B cell (primary cell): ENCODE results near the gene CRACR2A. TPM values are rescaled to one million over a fixed set of nuclear protein-coding genes. Genes with fewer than 3 reads are reported as not detected.

Source experiments
- ATAC-seq: fragments of 200-7000 bp; cut with Tn5 transposase; one replicate; pipeline ENCODE4 v1.10.0; 2021; ENCODE audit warnings: low read depth, mild to moderate bottlenecking, moderate number of reproducible peaks, moderate library complexity
- CTCF ChIA-PET: fragments of 350-600 bp; sonication (Branson Sonifier 250); formaldehyde crosslinking; loops from one replicate; lab custom pipeline; 2021; ENCODE audit warnings: antibody characterized with exemption, inconsistent platforms; lab: Charles Lee
- POLR2A ChIA-PET: fragments of 350-600 bp; sonication (Branson Sonifier 250); formaldehyde crosslinking; loops from one replicate; lab custom pipeline; 2021; ENCODE audit warnings: antibody characterized with exemption; lab: Charles Lee
- DNase-seq: peaks from one replicate; pipeline ENCODE4 v3.0.0; 2013
- H2AFZ ChIP-seq: 2 replicates; pipeline ENCODE4 v1.6.1; 2012; ENCODE audit warnings: mild to moderate bottlenecking, low read depth, low read length; ENCODE audit not compliant: insufficient read depth, poor library complexity, severe bottlenecking
- H3K27ac ChIP-seq, 2 donors: 1 replicate in 1 of 2; 2 replicates in 1 of 2; pipeline ENCODE4 v1.5.1; 2012 to 2013; ENCODE audit warnings: low read length in 2 of 2, mild to moderate bottlenecking in 2 of 2, moderate library complexity in 1 of 2
- H3K27me3 ChIP-seq, 4 experiments: fragments of 200-600 bp in 1 of 4; sonication (generic) in 1 of 4; replicated peaks in 1 of 4; 1 replicate in 2 of 4; 2 replicates in 2 of 4; pipeline versions ENCODE4 v1.6.1 to v1.7.0; 2013 to 2016; ENCODE audit warnings: low read length in 3 of 4, mild to moderate bottlenecking in 2 of 4, mixed read lengths in 1 of 4, moderate library complexity in 1 of 4; ENCODE audit not compliant: insufficient read depth in 4 of 4, control insufficient read depth in 3 of 4; ENCODE audit errors: control extremely low read depth in 1 of 4
- H3K36me3 ChIP-seq, 2 experiments: replicated peaks in 1 of 2; 1 replicate in 1 of 2; 2 replicates in 1 of 2; pipeline versions ENCODE4 v1.6.1 to v1.7.1; 2013; ENCODE audit warnings: low read length in 1 of 2; ENCODE audit not compliant: insufficient read depth in 2 of 2, control insufficient read depth in 1 of 2; ENCODE audit errors: control extremely low read depth in 1 of 2, extremely low read depth in 1 of 2
- H3K4me1 ChIP-seq, 2 donors: fragments of 200-600 bp in 1 of 2; sonication (generic) in 1 of 2; 1 replicate in 1 of 2; 2 replicates in 1 of 2; pipeline versions ENCODE4 v1.5.1 to v1.6.1; 2013 to 2017; ENCODE audit warnings: low read length in 2 of 2; ENCODE audit not compliant: control insufficient read depth in 2 of 2, insufficient read depth in 2 of 2
- H3K4me2 ChIP-seq: replicated peaks from 2 replicates; pipeline ENCODE3; 2012; ENCODE audit warnings: mild to moderate bottlenecking, low read depth, low read length; ENCODE audit not compliant: poor library complexity, severe bottlenecking
- H3K4me3 ChIP-seq, 5 experiments: fragments of 200-600 bp in 1 of 5; sonication (generic) in 1 of 5; 1 replicate in 3 of 5; 2 replicates in 2 of 5; pipeline versions ENCODE4 v1.5.1 to v1.7.0; 2011 to 2016; ENCODE audit warnings: low read length in 4 of 5, mild to moderate bottlenecking in 4 of 5, low read depth in 2 of 5, control low read depth in 1 of 5, moderate library complexity in 1 of 5; ENCODE audit not compliant: insufficient read depth in 1 of 5; ENCODE audit errors: control extremely low read depth in 1 of 5, extremely low read depth in 1 of 5
- H3K79me2 ChIP-seq: fragments of 200-600 bp; sonication (generic); one replicate; pipeline ENCODE4 v1.6.0; 2016; ENCODE audit warnings: low read length; ENCODE audit not compliant: control insufficient read depth, insufficient read depth
- H3K9ac ChIP-seq: fragments of 200-600 bp; sonication (generic); 2 replicates; pipeline ENCODE4 v1.6.1; 2017; ENCODE audit warnings: mild to moderate bottlenecking, low read length, moderate library complexity
- H3K9me3 ChIP-seq, 3 donors: one replicate each; pipeline versions ENCODE4 v1.6.1 to v1.7.1; 2013; ENCODE audit warnings: low read length in 2 of 3; ENCODE audit not compliant: control insufficient read depth in 2 of 3, insufficient read depth in 1 of 3; ENCODE audit errors: control extremely low read depth in 1 of 3
- H4K20me1 ChIP-seq: 2 replicates; pipeline ENCODE4 v1.6.0; 2012; ENCODE audit warnings: mild to moderate bottlenecking, low read length; ENCODE audit not compliant: insufficient read depth, control insufficient read depth, poor library complexity, severe bottlenecking
- H3K27ac Mint-ChIP-seq: one replicate; pipeline ENCODE4 v1.8.0; 2021; ENCODE audit warnings: mixed read lengths
- H3K27me3 Mint-ChIP-seq: one replicate; pipeline ENCODE4 v1.8.0; 2021; ENCODE audit warnings: mixed read lengths
- H3K4me1 Mint-ChIP-seq: one replicate; pipeline ENCODE4 v1.8.0; 2021; ENCODE audit warnings: mixed read lengths
- H3K4me3 Mint-ChIP-seq: one replicate; pipeline ENCODE4 v1.8.0; 2021; ENCODE audit warnings: mixed read lengths
- H3K9me3 Mint-ChIP-seq: one replicate; pipeline ENCODE4 v1.8.0; 2022; ENCODE audit warnings: mixed read lengths; ENCODE audit not compliant: insufficient read depth
- CTCF ChIP-seq: fragments of 200-600 bp; IDR thresholded peaks from one replicate; pipeline ENCODE4 v1.8.0; 2022; ENCODE audit warnings: antibody characterized with exemption, mild to moderate bottlenecking
- EZH2 ChIP-seq: IDR thresholded peaks from 2 replicates; pipeline ENCODE4 v1.6.1; 2012; ENCODE audit warnings: borderline replicate concordance, low read depth, mild to moderate bottlenecking, moderate library complexity, low read length; ENCODE audit not compliant: insufficient read depth, poor library complexity, severe bottlenecking
- WGBS: methylation state at CpG from one replicate; pipeline ENCODE4 v1.1.5; 2013; ENCODE audit warnings: missing lambda C conversion rate; ENCODE audit not compliant: insufficient coverage; 5-methylcytosine and 5-hydroxymethylcytosine counted together
- intact Hi-C: fragments of 100-400 bp; cut with micrococcal nuclease; formaldehyde crosslinking; loops from one replicate; pipeline ENCODE4 v1.10.0; 2022
- polyA plus RNA-seq: library from polyadenylated mRNA; depleted of rRNA; stranded (reverse); fragments of >200 nt; gene quantifications from 2 replicates; pipeline ENCODE4 v1.2.3, GENCODE V29; 2012
- total RNA-seq, 2 donors: library from RNA; stranded (reverse); fragments of 120-200 nt in 1 of 2; gene quantifications; 1 replicate in 1 of 2; 2 replicates in 1 of 2; pipeline versions ENCODE4 v1.2.3 to v1.2.4, GENCODE V29; 2013 to 2022

Gene CRACR2A
- total and polyA plus RNA-seq, 2 donors (not counting 1 experiment from before 2014, with no cell fraction given): 15.2 to 26.1 TPM

- DNase-seq: no peak
- peaks cover 0 to 29% of the 10 kb centered on the region in 2 experiments for H3K36me3 ChIP-seq
- no peaks in the 10 kb centered on the region for H3K9me3 Mint-ChIP-seq
Observed at GRCh38 chr12:3632256-3632655, 120.7 kb downstream of the CRACR2A start.

GRCh38 chr12:3631759-3632158 is 121.2 kb downstream of the CRACR2A start:
- Histone ChIP-seq H3K79me2 (no peaks in the 10 kb centered on the region), H3K9me3 (no peaks in the 10 kb centered on the region), H3K27me3 (no peaks in the 10 kb centered on the region), H3K36me3 (peaks cover 0 to 29% of the 10 kb centered on the region in 2 experiments), H3K27ac (no peak overlapping the region), H2AFZ (no peak overlapping the region), H3K4me2 (no peak overlapping the region), H3K9ac (no peak overlapping the region), H3K4me1 (no peaks in the 10 kb centered on the region), H4K20me1 (no peaks in the 10 kb centered on the region), H3K4me3 (no peak overlapping the region)
- H3K4me1 Mint-ChIP-seq: no peaks in the 10 kb centered on the region
- WGBS: no CpG with 5 or more reads among the region's 2 CpGs
- POLR2A ChIA-PET: no interaction called here
- H3K27me3 Mint-ChIP-seq: no peaks in the 10 kb centered on the region
- intact Hi-C loops: no loop called here
- ATAC-seq (no peak), DNase-seq (no peak)
- H3K9me3 Mint-ChIP-seq: no peaks in the 10 kb centered on the region
- CTCF ChIA-PET: no interaction called here
- H3K27ac Mint-ChIP-seq: no peak overlapping the region
- no peak for TF ChIP-seq EZH2
- no peak for TF ChIP-seq CTCF
- H3K4me3 Mint-ChIP-seq: no peak overlapping the region

More at GRCh38 chr12:3632256-3632655, 120.7 kb downstream of the CRACR2A start:
- no peak for TF ChIP-seq EZH2
- no peak for TF ChIP-seq CTCF
- no peak for ATAC-seq
- Histone ChIP-seq H3K4me2 (no peak overlapping the region), H4K20me1 (no peaks in the 10 kb centered on the region), H3K27me3 (no peaks in the 10 kb centered on the region), H3K27ac (no peak overlapping the region), H3K9me3 (no peaks in the 10 kb centered on the region), H3K9ac (no peak overlapping the region), H3K79me2 (no peaks in the 10 kb centered on the region), H2AFZ (no peak overlapping the region), H3K4me3 (no peak overlapping the region), H3K4me1 (no peaks in the 10 kb centered on the region)
- Mint-ChIP-seq H3K27me3 (no peaks in the 10 kb centered on the region), H3K27ac (no peak overlapping the region), H3K4me1 (no peaks in the 10 kb centered on the region), H3K4me3 (no peak overlapping the region)
- WGBS: 90% methylated on average over 1 of the region's 1 CpG
- ChIA-PET POLR2A (no interaction called here), CTCF (no interaction called here)
- intact Hi-C loops: no loop called here
